SK-N-SH (cell line): ENCODE results near the gene C1D.

Experiments
- POLR2AphosphoS5 ChIP-seq: IDR thresholded peaks from 2 replicates; pipeline ENCODE4 v1.6.1; 2012; ENCODE audit warnings: low read depth, low read length
- RCOR1 ChIP-seq: fragments of 150-350 bp; IDR thresholded peaks from 2 replicates; pipeline ENCODE4 v1.6.1; 2017; ENCODE audit warnings: antibody characterized with exemption, low read length
- RXRA ChIP-seq: IDR thresholded peaks from 2 replicates; pipeline ENCODE4 v1.4.0; 2012; ENCODE audit warnings: low read depth, mild to moderate bottlenecking, borderline replicate concordance
- SIN3A ChIP-seq: IDR thresholded peaks from 2 replicates; pipeline ENCODE4 v1.6.1; 2012; ENCODE audit warnings: low read depth, mild to moderate bottlenecking, low read length, moderate library complexity, borderline replicate concordance
- SMC3 ChIP-seq: IDR thresholded peaks from 2 replicates; pipeline ENCODE4 v1.6.1; 2012; ENCODE audit warnings: low read depth, low read length, improper control_type of control experiment
- TAF1 ChIP-seq: IDR thresholded peaks from 2 replicates; pipeline ENCODE4 v1.6.1; 2012; ENCODE audit warnings: low read depth, mild to moderate bottlenecking, low read length, moderate library complexity, borderline replicate concordance
- TF ChIP-seq, protein P1 (sequence below): fragments of 150-350 bp; IDR thresholded peaks from 2 replicates; pipeline ENCODE4 v1.6.1; 2017; ENCODE audit warnings: antibody characterized with exemption, low read length, low read depth, borderline replicate concordance
- TF ChIP-seq, protein P2 (sequence below): fragments of 200-600 bp; sonication (generic); IDR thresholded peaks from 2 replicates; pipeline ENCODE4 v1.6.1; 2017; ENCODE audit warnings: antibody characterized with exemption, mild to moderate bottlenecking, moderate library complexity

DNA sequence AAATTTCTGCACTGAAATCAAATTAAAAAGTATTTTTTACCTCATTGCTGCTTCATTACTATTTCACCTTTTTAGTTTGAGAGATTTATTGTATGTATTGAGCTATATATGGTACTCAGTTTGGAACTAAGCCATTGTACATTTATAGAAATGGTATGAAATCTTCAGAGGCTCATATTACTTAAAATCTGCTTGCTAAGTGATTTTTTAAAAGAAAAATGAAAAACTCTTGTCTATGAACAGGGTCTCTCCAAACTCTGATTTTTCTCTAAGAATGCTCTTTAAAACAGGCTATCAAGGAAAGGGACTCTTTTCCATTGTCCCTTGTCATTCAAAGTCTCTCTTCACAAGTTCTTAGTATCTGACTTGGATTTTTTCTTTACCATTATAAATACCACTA is 31.8 kb downstream of the C1D start:
- TF ChIP-seq, protein P1, sequence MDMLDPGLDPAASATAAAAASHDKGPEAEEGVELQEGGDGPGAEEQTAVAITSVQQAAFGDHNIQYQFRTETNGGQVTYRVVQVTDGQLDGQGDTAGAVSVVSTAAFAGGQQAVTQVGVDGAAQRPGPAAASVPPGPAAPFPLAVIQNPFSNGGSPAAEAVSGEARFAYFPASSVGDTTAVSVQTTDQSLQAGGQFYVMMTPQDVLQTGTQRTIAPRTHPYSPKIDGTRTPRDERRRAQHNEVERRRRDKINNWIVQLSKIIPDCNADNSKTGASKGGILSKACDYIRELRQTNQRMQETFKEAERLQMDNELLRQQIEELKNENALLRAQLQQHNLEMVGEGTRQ = no peak
- TF ChIP-seq SIN3A (no peak), RXRA (no peak), SMC3 (no peak), POLR2AphosphoS5 (no peak), RCOR1 (no peak), TAF1 (no peak)
- TF ChIP-seq, protein P2, sequence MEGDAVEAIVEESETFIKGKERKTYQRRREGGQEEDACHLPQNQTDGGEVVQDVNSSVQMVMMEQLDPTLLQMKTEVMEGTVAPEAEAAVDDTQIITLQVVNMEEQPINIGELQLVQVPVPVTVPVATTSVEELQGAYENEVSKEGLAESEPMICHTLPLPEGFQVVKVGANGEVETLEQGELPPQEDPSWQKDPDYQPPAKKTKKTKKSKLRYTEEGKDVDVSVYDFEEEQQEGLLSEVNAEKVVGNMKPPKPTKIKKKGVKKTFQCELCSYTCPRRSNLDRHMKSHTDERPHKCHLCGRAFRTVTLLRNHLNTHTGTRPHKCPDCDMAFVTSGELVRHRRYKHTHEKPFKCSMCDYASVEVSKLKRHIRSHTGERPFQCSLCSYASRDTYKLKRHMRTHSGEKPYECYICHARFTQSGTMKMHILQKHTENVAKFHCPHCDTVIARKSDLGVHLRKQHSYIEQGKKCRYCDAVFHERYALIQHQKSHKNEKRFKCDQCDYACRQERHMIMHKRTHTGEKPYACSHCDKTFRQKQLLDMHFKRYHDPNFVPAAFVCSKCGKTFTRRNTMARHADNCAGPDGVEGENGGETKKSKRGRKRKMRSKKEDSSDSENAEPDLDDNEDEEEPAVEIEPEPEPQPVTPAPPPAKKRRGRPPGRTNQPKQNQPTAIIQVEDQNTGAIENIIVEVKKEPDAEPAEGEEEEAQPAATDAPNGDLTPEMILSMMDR = no peak
